WTC11 (cell line): ENCODE measurements around the gene CLEC18B. TPM values are rescaled to one million over a fixed set of nuclear protein-coding genes. Genes with fewer than 3 reads are reported as not detected.
"Not testable (repeated sequence)": the region's sequence is repeated elsewhere in the genome, so short reads cannot be mapped to it uniquely, and the experiment has no call there.

Source experiments
- ATAC-seq: fragments of 200-7000 bp; cut with Tn5 transposase; 2 replicates; pipeline ENCODE4 v1.10.0; 2021; ENCODE audit warnings: mild to moderate bottlenecking, moderate library complexity
- CTCF ChIA-PET: fragments of 300-600 bp; sonication (Branson Sonifier 250); formaldehyde crosslinking; loops from one replicate; lab custom pipeline; 2021; ENCODE audit warnings: antibody characterized with exemption; lab: Charles Lee
- POLR2A ChIA-PET: fragments of 350-600 bp; sonication (Branson Sonifier 250); formaldehyde crosslinking; loops from one replicate; lab custom pipeline; 2021; ENCODE audit warnings: antibody characterized with exemption; lab: Charles Lee
- DNase-seq: peaks from one replicate; pipeline ENCODE4 v3.0.0; 2021; ENCODE audit warnings: low spot score
- H3K27ac Mint-ChIP-seq: 2 replicates; pipeline ENCODE4 v1.8.0; 2021; ENCODE audit warnings: mixed read lengths
- H3K27me3 Mint-ChIP-seq: 2 replicates; pipeline ENCODE4 v1.8.0; 2021; ENCODE audit warnings: low read depth, mild to moderate bottlenecking, moderate library complexity, mixed read lengths
- H3K36me3 Mint-ChIP-seq: 2 replicates; pipeline ENCODE4 v1.8.0; 2021; ENCODE audit warnings: mixed read lengths
- H3K4me1 Mint-ChIP-seq: 2 replicates; pipeline ENCODE4 v1.8.0; 2022; ENCODE audit warnings: mixed read lengths
- H3K4me3 Mint-ChIP-seq: 2 replicates; pipeline ENCODE4 v1.8.0; 2021; ENCODE audit warnings: mild to moderate bottlenecking, moderate library complexity, mixed read lengths
- H3K9me3 Mint-ChIP-seq: 2 replicates; pipeline ENCODE4 v1.8.0; 2021; ENCODE audit warnings: mixed read lengths
- AR ChIP-seq: fragments of 250-450 bp; sonication (Bioruptor Pico); IDR thresholded peaks from 2 replicates; pipeline ENCODE4 v1.9.0; 2021; ENCODE audit warnings: mild to moderate bottlenecking
- CREB1 ChIP-seq: sonication (generic); formaldehyde crosslinking; IDR thresholded peaks from 2 replicates; pipeline ENCODE4 v1.8.0; 2023; ENCODE audit warnings: mild to moderate bottlenecking, missing genetic modification reagents
- EMX1 ChIP-seq: fragments of 250-450 bp; sonication (Bioruptor Pico); IDR thresholded peaks from 2 replicates; pipeline ENCODE4 v1.8.0; 2021; ENCODE audit warnings: mild to moderate bottlenecking
- GRHL2 ChIP-seq: fragments of 250-450 bp; sonication (Bioruptor Pico); IDR thresholded peaks from 2 replicates; pipeline ENCODE4 v1.8.0; 2022; ENCODE audit warnings: mild to moderate bottlenecking, moderate library complexity; ENCODE audit not compliant: insufficient replicate concordance, severe bottlenecking
- MAX ChIP-seq: sonication (generic); formaldehyde crosslinking; IDR thresholded peaks from 2 replicates; pipeline ENCODE4 v1.8.0; 2022; ENCODE audit warnings: mild to moderate bottlenecking, missing genetic modification reagents
- NFYB ChIP-seq: sonication (generic); formaldehyde crosslinking; conservative IDR thresholded peaks from 2 replicates; pipeline ENCODE4 v1.8.0; 2022; ENCODE audit warnings: low read depth, missing genetic modification reagents
- RELA ChIP-seq: sonication (generic); formaldehyde crosslinking; IDR thresholded peaks from 2 replicates; pipeline ENCODE4 v1.8.1; 2022; ENCODE audit warnings: missing genetic modification reagents, mild to moderate bottlenecking, borderline replicate concordance
- TP53 ChIP-seq: sonication (generic); formaldehyde crosslinking; IDR thresholded peaks from 2 replicates; pipeline ENCODE4 v1.8.1; 2023; ENCODE audit warnings: mild to moderate bottlenecking, missing genetic modification reagents
- USF1 ChIP-seq: sonication (generic); formaldehyde crosslinking; IDR thresholded peaks from 2 replicates; pipeline ENCODE4 v1.8.0; 2022; ENCODE audit warnings: mild to moderate bottlenecking, missing genetic modification reagents
- total RNA-seq: library from RNA; stranded (reverse); gene quantifications from 3 replicates; pipeline ENCODE4 v1.2.3, GENCODE V29; 2021

The CLEC18B gene
- total RNA-seq, 1 experiment from 2014 or later = 0.20 TPM

- ATAC-seq, POLR2A ChIA-PET, H3K9me3 Mint-ChIP-seq, H3K4me1 Mint-ChIP-seq, H3K4me3 Mint-ChIP-seq, CTCF ChIA-PET, H3K27me3 Mint-ChIP-seq, DNase-seq, H3K27ac Mint-ChIP-seq, H3K36me3 Mint-ChIP-seq: not testable (repeated sequence)
These were observed 26.7 kb downstream of the CLEC18B start for GRCh38 chr16:74394604-74395003.

GRCh38 chr16:74394131-74394530 is 27.1 kb downstream of the CLEC18B start:
- H3K36me3 Mint-ChIP-seq, POLR2A ChIA-PET, H3K4me1 Mint-ChIP-seq, DNase-seq, H3K27ac Mint-ChIP-seq, H3K9me3 Mint-ChIP-seq, H3K4me3 Mint-ChIP-seq, H3K27me3 Mint-ChIP-seq, ATAC-seq, CTCF ChIA-PET: not testable (repeated sequence)

GRCh38 chr16:74391454-74392050 is 29.7 kb downstream of the CLEC18B start:
- H3K4me3 Mint-ChIP-seq, H3K9me3 Mint-ChIP-seq, POLR2A ChIA-PET, ATAC-seq, H3K27ac Mint-ChIP-seq, DNase-seq, H3K27me3 Mint-ChIP-seq, H3K36me3 Mint-ChIP-seq, CTCF ChIA-PET, H3K4me1 Mint-ChIP-seq: not testable (repeated sequence)

GRCh38 chr16:74382339-74383034 is 38.8 kb downstream of the CLEC18B start:
- POLR2A ChIA-PET, H3K4me3 Mint-ChIP-seq, H3K27ac Mint-ChIP-seq, H3K9me3 Mint-ChIP-seq, DNase-seq, CTCF ChIA-PET, H3K27me3 Mint-ChIP-seq, ATAC-seq, H3K4me1 Mint-ChIP-seq, H3K36me3 Mint-ChIP-seq: not testable (repeated sequence)

- DNase-seq, H3K4me3 Mint-ChIP-seq, ATAC-seq, H3K27me3 Mint-ChIP-seq, H3K36me3 Mint-ChIP-seq, H3K4me1 Mint-ChIP-seq, H3K9me3 Mint-ChIP-seq, CTCF ChIA-PET, POLR2A ChIA-PET, H3K27ac Mint-ChIP-seq: not testable (repeated sequence)
These were observed 47.5 kb downstream of the CLEC18B start for GRCh38 chr16:74373847-74374184.

GRCh38 chr16:74372953-74373846 is 48.1 kb downstream of the CLEC18B start:
- no peaks in the 10 kb centered on the region for H3K4me1 Mint-ChIP-seq
- H3K4me3 Mint-ChIP-seq = no peak overlapping the region
- CTCF ChIA-PET = no interaction called here
- DNase-seq (no peak), ATAC-seq (no peak)
- POLR2A ChIA-PET = no interaction called here
- no peak overlapping the region for H3K27ac Mint-ChIP-seq
- no peaks in the 10 kb centered on the region for H3K36me3 Mint-ChIP-seq
- TF ChIP-seq GRHL2 (CRISPR knock-in tag) (no peak), RELA (CRISPR knock-in tag) (no peak), MAX (CRISPR knock-in tag) (no peak), EMX1 (no peak), TP53 (CRISPR knock-in tag) (no peak), USF1 (CRISPR knock-in tag) (no peak), AR (CRISPR knock-in tag) (no peak), NFYB (CRISPR knock-in tag) (no peak), CREB1 (CRISPR knock-in tag) (no peak)
- no peaks in the 10 kb centered on the region for H3K9me3 Mint-ChIP-seq
- H3K27me3 Mint-ChIP-seq = no peaks in the 10 kb centered on the region
